GM23338 (cell line): ENCODE data around the gene PSPC1. TPM values are rescaled to one million over a fixed set of nuclear protein-coding genes. Genes with fewer than 3 reads are reported as not detected.

Source experiments
- ATAC-seq: fragments of 200-7000 bp; cut with Tn5 transposase; 3 replicates; pipeline ENCODE4 v1.9.1; 2020
- DNase-seq: peaks from one replicate; pipeline ENCODE4 v3.0.0-alpha.2; 2015; ENCODE audit warnings: low spot score
- H2AFZ ChIP-seq: fragments of 200-600 bp; sonication (generic); 2 replicates; pipeline ENCODE4 v1.8.0; 2016; ENCODE audit warnings: antibody characterized with exemption, mild to moderate bottlenecking, moderate library complexity
- H3F3A ChIP-seq: fragments of 200-600 bp; sonication (generic); replicated peaks from 2 replicates; pipeline ENCODE4 v1.8.0; 2017; ENCODE audit warnings: antibody characterized with exemption, mixed run types, low read depth
- H3K27ac ChIP-seq: fragments of 200-600 bp; sonication (generic); 2 replicates; pipeline ENCODE4 v1.6.1; 2016; ENCODE audit warnings: low read depth
- H3K27me3 ChIP-seq: fragments of 200-600 bp; sonication (generic); 2 replicates; pipeline ENCODE4 v1.8.0; 2016; ENCODE audit warnings: mild to moderate bottlenecking, mixed run types, moderate library complexity; ENCODE audit not compliant: insufficient read depth
- H3K36me3 ChIP-seq: fragments of 200-600 bp; sonication (generic); 2 replicates; pipeline ENCODE4 v1.8.0; 2016; ENCODE audit warnings: mild to moderate bottlenecking; ENCODE audit not compliant: insufficient read depth
- H3K4me1 ChIP-seq: fragments of 200-600 bp; sonication (generic); 2 replicates; pipeline ENCODE4 v1.8.0; 2016; ENCODE audit warnings: mild to moderate bottlenecking, moderate library complexity; ENCODE audit not compliant: insufficient read depth
- H3K4me2 ChIP-seq: fragments of 200-600 bp; sonication (generic); 2 replicates; pipeline ENCODE4 v1.7.1; 2017; ENCODE audit warnings: mixed run types
- H3K4me3 ChIP-seq: fragments of 200-600 bp; sonication (generic); 2 replicates; pipeline ENCODE4 v1.6.1; 2016; ENCODE audit warnings: mixed run types
- H3K79me2 ChIP-seq: fragments of 200-600 bp; sonication (generic); replicated peaks from 2 replicates; pipeline ENCODE4 v1.8.0; 2017; ENCODE audit warnings: mild to moderate bottlenecking; ENCODE audit not compliant: insufficient read depth
- H3K9me2 ChIP-seq: fragments of 200-600 bp; sonication (generic); 2 replicates; pipeline ENCODE4 v1.8.0; 2017; ENCODE audit not compliant: insufficient read depth
- H4K20me1 ChIP-seq: fragments of 200-600 bp; sonication (generic); replicated peaks from 2 replicates; pipeline ENCODE4 v1.8.0; 2017; ENCODE audit warnings: mild to moderate bottlenecking; ENCODE audit not compliant: insufficient read depth
- H3K27ac Mint-ChIP-seq: 2 replicates; pipeline ENCODE4 v1.8.0; 2020; ENCODE audit warnings: inconsistent platforms, mild to moderate bottlenecking, moderate library complexity, mixed read lengths
- H3K27me3 Mint-ChIP-seq: 3 replicates; pipeline ENCODE4 v1.8.0; 2022; ENCODE audit warnings: low read depth, mild to moderate bottlenecking, moderate library complexity, mixed read lengths, inconsistent platforms; ENCODE audit not compliant: insufficient read depth, poor library complexity
- H3K36me3 Mint-ChIP-seq: 3 replicates; pipeline ENCODE4 v1.8.0; 2021; ENCODE audit warnings: low read depth, mild to moderate bottlenecking, inconsistent platforms, moderate library complexity, mixed read lengths
- H3K4me1 Mint-ChIP-seq: 3 replicates; pipeline ENCODE4 v1.8.0; 2020; ENCODE audit warnings: mild to moderate bottlenecking, inconsistent platforms, mixed read lengths
- H3K4me3 Mint-ChIP-seq: 3 replicates; pipeline ENCODE4 v1.8.0; 2021; ENCODE audit warnings: moderate library complexity, mild to moderate bottlenecking, inconsistent platforms, mixed read lengths
- H3K9me3 Mint-ChIP-seq: 3 replicates; pipeline ENCODE4 v1.8.0; 2020; ENCODE audit warnings: moderate library complexity, mild to moderate bottlenecking, inconsistent platforms, mixed read lengths
- CREB1 ChIP-seq: fragments of 250-450 bp; sonication (Bioruptor Pico); IDR thresholded peaks from 2 replicates; pipeline ENCODE4 v1.5.0; 2020; ENCODE audit warnings: low read depth, mild to moderate bottlenecking, moderate library complexity
- ETS1 ChIP-seq: IDR thresholded peaks from 2 replicates; pipeline ENCODE4 v1.6.1; 2016; ENCODE audit warnings: antibody characterized with exemption
- EZH2 ChIP-seq: fragments of 200-600 bp; sonication (generic); IDR thresholded peaks from one replicate; pipeline ENCODE4 v1.8.0; 2017; ENCODE audit warnings: antibody characterized with exemption, mild to moderate bottlenecking, low read depth; ENCODE audit not compliant: unreplicated experiment
- EZH2phosphoT487 ChIP-seq: fragments of 200-600 bp; sonication (generic); IDR thresholded peaks from one replicate; pipeline ENCODE4 v1.8.1; 2018; ENCODE audit warnings: antibody characterized with exemption; ENCODE audit not compliant: unreplicated experiment
- JUNB ChIP-seq: IDR thresholded peaks from one replicate; pipeline ENCODE4 v1.6.1; 2016; ENCODE audit warnings: antibody characterized with exemption; ENCODE audit not compliant: unreplicated experiment
- NANOG ChIP-seq: IDR thresholded peaks from 2 replicates; pipeline ENCODE4 v1.6.1; 2016; ENCODE audit warnings: antibody characterized with exemption, borderline replicate concordance
- POLR2AphosphoS5 ChIP-seq: IDR thresholded peaks from 2 replicates; pipeline ENCODE4 v1.6.1; 2016; ENCODE audit warnings: antibody characterized with exemption, low read depth
- STAT1 ChIP-seq: IDR thresholded peaks from one replicate; pipeline ENCODE4 v1.6.1; 2016; ENCODE audit warnings: antibody characterized with exemption; ENCODE audit not compliant: unreplicated experiment
- ZNF114 ChIP-seq: fragments of 250-450 bp; sonication (Bioruptor Pico); IDR thresholded peaks from 2 replicates; pipeline ENCODE4 v1.5.0; 2020; ENCODE audit warnings: mild to moderate bottlenecking, moderate library complexity
- ZNF331 ChIP-seq: fragments of 250-450 bp; sonication (Bioruptor Pico); IDR thresholded peaks from 2 replicates; pipeline ENCODE4 v1.5.0; 2020; ENCODE audit warnings: low read depth, mild to moderate bottlenecking, moderate library complexity
- ZNF462 ChIP-seq: fragments of 250-450 bp; sonication (Bioruptor Pico); IDR thresholded peaks from 2 replicates; pipeline ENCODE4 v1.5.0; 2020; ENCODE audit warnings: mild to moderate bottlenecking, moderate library complexity
- polyA plus RNA-seq: library from polyadenylated mRNA; unstranded; fragments of >200 nt; fragmentation: Nextera tagmentation; extraction: Ambion mirVana; gene quantifications from 2 replicates; pipeline ENCODE4 v1.2.1, GENCODE V29; 2016
- total RNA-seq: library from RNA; depleted of rRNA; stranded (reverse); fragments of >200 nt; shearing (Covaris generic); gene quantifications from 2 replicates; pipeline ENCODE4 v1.2.3, GENCODE V29; 2014
- TF ChIP-seq, protein P1 (sequence below): IDR thresholded peaks from one replicate; pipeline ENCODE4 v1.6.1; 2018; ENCODE audit warnings: antibody characterized with exemption; ENCODE audit not compliant: unreplicated experiment
- TF ChIP-seq, protein P2 (sequence below), 2 experiments: fragments of 200-600 bp in 1 of 2; sonication (generic) in 1 of 2; conservative IDR thresholded peaks; 2 replicates each; pipeline versions ENCODE4 v1.5.1 to v1.6.1; 2016 to 2017; ENCODE audit warnings: antibody characterized with exemption in 2 of 2, low read depth in 2 of 2, mild to moderate bottlenecking in 2 of 2, moderate library complexity in 1 of 2

The PSPC1 gene
- total and polyA plus RNA-seq, 2 experiments from 2014 or later, result 38.2 to 80.2 TPM

- TF ChIP-seq, protein P1, sequence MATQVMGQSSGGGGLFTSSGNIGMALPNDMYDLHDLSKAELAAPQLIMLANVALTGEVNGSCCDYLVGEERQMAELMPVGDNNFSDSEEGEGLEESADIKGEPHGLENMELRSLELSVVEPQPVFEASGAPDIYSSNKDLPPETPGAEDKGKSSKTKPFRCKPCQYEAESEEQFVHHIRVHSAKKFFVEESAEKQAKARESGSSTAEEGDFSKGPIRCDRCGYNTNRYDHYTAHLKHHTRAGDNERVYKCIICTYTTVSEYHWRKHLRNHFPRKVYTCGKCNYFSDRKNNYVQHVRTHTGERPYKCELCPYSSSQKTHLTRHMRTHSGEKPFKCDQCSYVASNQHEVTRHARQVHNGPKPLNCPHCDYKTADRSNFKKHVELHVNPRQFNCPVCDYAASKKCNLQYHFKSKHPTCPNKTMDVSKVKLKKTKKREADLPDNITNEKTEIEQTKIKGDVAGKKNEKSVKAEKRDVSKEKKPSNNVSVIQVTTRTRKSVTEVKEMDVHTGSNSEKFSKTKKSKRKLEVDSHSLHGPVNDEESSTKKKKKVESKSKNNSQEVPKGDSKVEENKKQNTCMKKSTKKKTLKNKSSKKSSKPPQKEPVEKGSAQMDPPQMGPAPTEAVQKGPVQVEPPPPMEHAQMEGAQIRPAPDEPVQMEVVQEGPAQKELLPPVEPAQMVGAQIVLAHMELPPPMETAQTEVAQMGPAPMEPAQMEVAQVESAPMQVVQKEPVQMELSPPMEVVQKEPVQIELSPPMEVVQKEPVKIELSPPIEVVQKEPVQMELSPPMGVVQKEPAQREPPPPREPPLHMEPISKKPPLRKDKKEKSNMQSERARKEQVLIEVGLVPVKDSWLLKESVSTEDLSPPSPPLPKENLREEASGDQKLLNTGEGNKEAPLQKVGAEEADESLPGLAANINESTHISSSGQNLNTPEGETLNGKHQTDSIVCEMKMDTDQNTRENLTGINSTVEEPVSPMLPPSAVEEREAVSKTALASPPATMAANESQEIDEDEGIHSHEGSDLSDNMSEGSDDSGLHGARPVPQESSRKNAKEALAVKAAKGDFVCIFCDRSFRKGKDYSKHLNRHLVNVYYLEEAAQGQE, result no peak
- no peak for TF ChIP-seq EZH2phosphoT487
- TF ChIP-seq STAT1, result no peak
- TF ChIP-seq ZNF114 (CRISPR knock-in tag), result no peak
- TF ChIP-seq NANOG, result no peak
- TF ChIP-seq CREB1 (CRISPR knock-in tag), result no peak
- no peak for TF ChIP-seq POLR2AphosphoS5
These were observed 97.3 kb downstream of the PSPC1 start (continued) for GRCh38 chr13:19685437-19685836.

- ATAC-seq (peak; percentile 42), DNase-seq (peak; percentile 42)
- H3K27ac Mint-ChIP-seq, result peak overlapping the region; percentile 82
- H4K20me1 ChIP-seq, result no peaks in the 10 kb centered on the region
- H3K27me3 ChIP-seq, result no peaks in the 10 kb centered on the region
- no peak overlapping the region for H2AFZ ChIP-seq
- H3K4me1 Mint-ChIP-seq, result peaks cover 54% of the 10 kb centered on the region
- H3K4me2 ChIP-seq, result peak overlapping the region; percentile 30
- H3K9me2 ChIP-seq, result no peaks in the 10 kb centered on the region
- H3K36me3 ChIP-seq, result no peaks in the 10 kb centered on the region
- H3K36me3 Mint-ChIP-seq, result no peaks in the 10 kb centered on the region
- peaks cover 6% of the 10 kb centered on the region for H3K79me2 ChIP-seq
- H3K27ac ChIP-seq, result peak overlapping the region; percentile 79
- H3K9me3 Mint-ChIP-seq, result no peaks in the 10 kb centered on the region
- H3F3A ChIP-seq, result no peaks in the 10 kb centered on the region
- peaks cover 82% of the 10 kb centered on the region for H3K4me1 ChIP-seq
- no peaks in the 10 kb centered on the region for H3K27me3 Mint-ChIP-seq
- H3K4me3 Mint-ChIP-seq, result no peak overlapping the region
- H3K4me3 ChIP-seq, result no peak overlapping the region
- TF ChIP-seq STAT1, result no peak
- no peak for TF ChIP-seq POLR2AphosphoS5
- no peak for TF ChIP-seq EZH2
- TF ChIP-seq ZNF462 (CRISPR knock-in tag), result no peak
- no peak for TF ChIP-seq ZNF331 (CRISPR knock-in tag)
- no peak for TF ChIP-seq ETS1
- TF ChIP-seq EZH2phosphoT487, result no peak
- no peak for TF ChIP-seq NANOG
- no peak for TF ChIP-seq CREB1 (CRISPR knock-in tag)
- TF ChIP-seq, protein P2, sequence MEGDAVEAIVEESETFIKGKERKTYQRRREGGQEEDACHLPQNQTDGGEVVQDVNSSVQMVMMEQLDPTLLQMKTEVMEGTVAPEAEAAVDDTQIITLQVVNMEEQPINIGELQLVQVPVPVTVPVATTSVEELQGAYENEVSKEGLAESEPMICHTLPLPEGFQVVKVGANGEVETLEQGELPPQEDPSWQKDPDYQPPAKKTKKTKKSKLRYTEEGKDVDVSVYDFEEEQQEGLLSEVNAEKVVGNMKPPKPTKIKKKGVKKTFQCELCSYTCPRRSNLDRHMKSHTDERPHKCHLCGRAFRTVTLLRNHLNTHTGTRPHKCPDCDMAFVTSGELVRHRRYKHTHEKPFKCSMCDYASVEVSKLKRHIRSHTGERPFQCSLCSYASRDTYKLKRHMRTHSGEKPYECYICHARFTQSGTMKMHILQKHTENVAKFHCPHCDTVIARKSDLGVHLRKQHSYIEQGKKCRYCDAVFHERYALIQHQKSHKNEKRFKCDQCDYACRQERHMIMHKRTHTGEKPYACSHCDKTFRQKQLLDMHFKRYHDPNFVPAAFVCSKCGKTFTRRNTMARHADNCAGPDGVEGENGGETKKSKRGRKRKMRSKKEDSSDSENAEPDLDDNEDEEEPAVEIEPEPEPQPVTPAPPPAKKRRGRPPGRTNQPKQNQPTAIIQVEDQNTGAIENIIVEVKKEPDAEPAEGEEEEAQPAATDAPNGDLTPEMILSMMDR (conservative IDR thresholded peaks at IDR 0.05; ENCODE audit: low read depth in 2 of 2), result no peak
- no peak for TF ChIP-seq ZNF114 (CRISPR knock-in tag)
- TF ChIP-seq JUNB, result no peak
These were observed 97.7 kb downstream of the PSPC1 start for GRCh38 chr13:19685034-19685433.
